MCF 10A (cell line): Measurements from ENCODE around the gene PRRT1B. TPM values are rescaled to one million over a fixed set of nuclear protein-coding genes. Genes with fewer than 3 reads are reported as not detected.

Experiments used
- BruUV-seq: library from RNA; stranded (reverse); fragments of 400-500 nt; replicated peaks from 2 replicates; lab custom pipeline; 2021; lab: Mats Ljungman, UMichigan
- CTCF ChIA-PET: fragments of 300-600 bp; sonication (Branson Sonifier 250); formaldehyde crosslinking; extraction: SDS; loops from one replicate; lab custom pipeline; 2021; ENCODE audit warnings: antibody characterized with exemption, inconsistent platforms; lab: Yijun Ruan, JAX
- POLR2A ChIA-PET: fragments of 300-600, 350-650 bp; sonication (Branson Sonifier 250); formaldehyde crosslinking; extraction: SDS; loops from one replicate; lab custom pipeline; 2020; ENCODE audit warnings: antibody characterized with exemption, inconsistent platforms; lab: Yijun Ruan, JAX
- DNase-seq: peaks from one replicate; pipeline ENCODE4 v3.0.0-alpha.2; 2018; ENCODE audit not compliant: unreplicated experiment
- H3K27ac Mint-ChIP-seq: one replicate; pipeline ENCODE4 v1.8.0; 2022; ENCODE audit warnings: mild to moderate bottlenecking, low read depth, mixed read lengths; ENCODE audit not compliant: unreplicated experiment
- H3K27me3 Mint-ChIP-seq: one replicate; pipeline ENCODE4 v1.8.0; 2022; ENCODE audit warnings: mixed read lengths; ENCODE audit not compliant: insufficient read depth, unreplicated experiment
- H3K36me3 Mint-ChIP-seq: one replicate; pipeline ENCODE4 v1.8.0; 2022; ENCODE audit warnings: mild to moderate bottlenecking, moderate library complexity, mixed read lengths; ENCODE audit not compliant: insufficient read depth, unreplicated experiment
- H3K4me1 Mint-ChIP-seq: one replicate; pipeline ENCODE4 v1.8.0; 2022; ENCODE audit warnings: mixed read lengths; ENCODE audit not compliant: insufficient read depth, unreplicated experiment
- H3K4me3 Mint-ChIP-seq: one replicate; pipeline ENCODE4 v1.8.0; 2022; ENCODE audit warnings: mild to moderate bottlenecking, moderate library complexity, mixed read lengths; ENCODE audit not compliant: unreplicated experiment
- H3K9me3 Mint-ChIP-seq: one replicate; pipeline ENCODE4 v1.8.0; 2022; ENCODE audit warnings: mixed read lengths; ENCODE audit not compliant: unreplicated experiment
- intact Hi-C: fragments of 100-400 bp; cut with micrococcal nuclease; formaldehyde crosslinking; loops from 2 replicates; pipeline ENCODE4 v1.14.1; 2022
- total RNA-seq: library from RNA; stranded (reverse); gene quantifications from 2 replicates; pipeline ENCODE4 v1.2.3, GENCODE V29; 2022
- TF ChIP-seq, protein P1 (sequence below): fragments of 200-600 bp; IDR thresholded peaks from one replicate; pipeline ENCODE4 v1.8.0; 2022; ENCODE audit warnings: antibody characterized with exemption, mild to moderate bottlenecking; ENCODE audit not compliant: unreplicated experiment

Gene PRRT1B
- total RNA-seq, 1 experiment from 2014 or later = not detected

GRCh38 chr9:131554087-131554842 lies 8.9 kb downstream of the PRRT1B start:
- intact Hi-C loops = no loop called here
- Mint-ChIP-seq H3K9me3 (no peaks in the 10 kb centered on the region), H3K4me1 (no peaks in the 10 kb centered on the region), H3K27me3 (peaks cover 25% of the 10 kb centered on the region), H3K4me3 (no peak overlapping the region), H3K27ac (no peak overlapping the region), H3K36me3 (no peaks in the 10 kb centered on the region)
- POLR2A ChIA-PET = no interaction called here
- TF ChIP-seq, protein P1, sequence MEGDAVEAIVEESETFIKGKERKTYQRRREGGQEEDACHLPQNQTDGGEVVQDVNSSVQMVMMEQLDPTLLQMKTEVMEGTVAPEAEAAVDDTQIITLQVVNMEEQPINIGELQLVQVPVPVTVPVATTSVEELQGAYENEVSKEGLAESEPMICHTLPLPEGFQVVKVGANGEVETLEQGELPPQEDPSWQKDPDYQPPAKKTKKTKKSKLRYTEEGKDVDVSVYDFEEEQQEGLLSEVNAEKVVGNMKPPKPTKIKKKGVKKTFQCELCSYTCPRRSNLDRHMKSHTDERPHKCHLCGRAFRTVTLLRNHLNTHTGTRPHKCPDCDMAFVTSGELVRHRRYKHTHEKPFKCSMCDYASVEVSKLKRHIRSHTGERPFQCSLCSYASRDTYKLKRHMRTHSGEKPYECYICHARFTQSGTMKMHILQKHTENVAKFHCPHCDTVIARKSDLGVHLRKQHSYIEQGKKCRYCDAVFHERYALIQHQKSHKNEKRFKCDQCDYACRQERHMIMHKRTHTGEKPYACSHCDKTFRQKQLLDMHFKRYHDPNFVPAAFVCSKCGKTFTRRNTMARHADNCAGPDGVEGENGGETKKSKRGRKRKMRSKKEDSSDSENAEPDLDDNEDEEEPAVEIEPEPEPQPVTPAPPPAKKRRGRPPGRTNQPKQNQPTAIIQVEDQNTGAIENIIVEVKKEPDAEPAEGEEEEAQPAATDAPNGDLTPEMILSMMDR = no peak
- CTCF ChIA-PET = interaction anchor here (0.6 to 0.8 kb wide), 2 partner anchors 15 to 205 kb away, joined by 3 to 6 read pairs; no protein-coding TSS in a partner anchor
- no TSS peak for BruUV-seq
- no peak for DNase-seq

DNA sequence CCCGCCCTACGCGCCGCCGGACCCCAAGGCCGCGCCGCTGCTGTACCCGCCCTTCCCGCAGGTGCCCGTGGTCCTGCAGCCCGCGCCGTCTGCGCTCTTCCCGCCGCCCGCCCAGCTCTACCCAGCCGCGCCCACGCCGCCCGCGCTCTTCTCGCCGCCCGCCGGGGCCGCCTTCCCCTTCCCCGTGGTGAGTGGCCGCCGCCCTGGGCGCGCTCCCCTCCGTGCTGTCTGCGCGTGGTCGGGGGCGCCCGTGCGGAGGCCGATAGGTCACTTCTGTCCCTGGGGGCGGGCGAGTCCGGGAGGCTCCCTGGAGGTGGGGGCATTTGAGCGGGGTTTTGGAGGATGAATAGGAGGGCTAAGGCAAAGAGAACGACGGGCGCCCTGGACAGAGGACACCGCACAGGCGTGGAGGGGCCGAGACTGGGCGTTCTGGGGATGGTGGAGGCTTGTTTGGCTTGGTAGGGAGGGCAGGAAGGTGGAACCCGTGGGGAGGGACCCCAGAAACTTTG lies 9.6 kb downstream of the PRRT1B start:
- POLR2A ChIA-PET = no interaction called here

GRCh38 chr9:131555841-131556673 lies 10.7 kb downstream of the PRRT1B start:
- Mint-ChIP-seq H3K4me3 (no peak overlapping the region), H3K27me3 (peaks cover 7% of the 10 kb centered on the region), H3K9me3 (no peaks in the 10 kb centered on the region), H3K4me1 (no peaks in the 10 kb centered on the region), H3K27ac (no peak overlapping the region), H3K36me3 (no peaks in the 10 kb centered on the region)
- BruUV-seq = no TSS peak
- TF ChIP-seq, protein P1 = no peak
- intact Hi-C loops = no loop called here
- CTCF ChIA-PET = no interaction called here
- DNase-seq = no peak
- POLR2A ChIA-PET = no interaction called here

More for the DNA sequence above, 9.6 kb downstream of the PRRT1B start:
- no peak for DNase-seq
- Mint-ChIP-seq H3K36me3 (no peaks in the 10 kb centered on the region), H3K27ac (no peak overlapping the region), H3K4me3 (no peak overlapping the region), H3K9me3 (no peaks in the 10 kb centered on the region), H3K4me1 (no peaks in the 10 kb centered on the region), H3K27me3 (peaks cover 19% of the 10 kb centered on the region)
- TF ChIP-seq, protein P1 = no peak
- CTCF ChIA-PET = no interaction called here
- BruUV-seq = no TSS peak
- intact Hi-C loops = no loop called here
